WTC11 (cell line): ENCODE data around the gene ITSN1. TPM values are rescaled to one million over a fixed set of nuclear protein-coding genes. Genes with fewer than 3 reads are reported as not detected.

Source experiments
- ATAC-seq: fragments of 200-7000 bp; cut with Tn5 transposase; 2 replicates; pipeline ENCODE4 v1.10.0; 2021; ENCODE audit warnings: mild to moderate bottlenecking, moderate library complexity
- CTCF ChIA-PET: fragments of 300-600 bp; sonication (Branson Sonifier 250); formaldehyde crosslinking; loops from one replicate; lab custom pipeline; 2021; ENCODE audit warnings: antibody characterized with exemption; lab: Charles Lee
- POLR2A ChIA-PET: fragments of 350-600 bp; sonication (Branson Sonifier 250); formaldehyde crosslinking; loops from one replicate; lab custom pipeline; 2021; ENCODE audit warnings: antibody characterized with exemption; lab: Charles Lee
- DNase-seq: peaks from one replicate; pipeline ENCODE4 v3.0.0; 2021; ENCODE audit warnings: low spot score
- H3K27ac Mint-ChIP-seq: 2 replicates; pipeline ENCODE4 v1.8.0; 2021; ENCODE audit warnings: mixed read lengths
- H3K27me3 Mint-ChIP-seq: 2 replicates; pipeline ENCODE4 v1.8.0; 2021; ENCODE audit warnings: low read depth, mild to moderate bottlenecking, moderate library complexity, mixed read lengths
- H3K36me3 Mint-ChIP-seq: 2 replicates; pipeline ENCODE4 v1.8.0; 2021; ENCODE audit warnings: mixed read lengths
- H3K4me1 Mint-ChIP-seq: 2 replicates; pipeline ENCODE4 v1.8.0; 2022; ENCODE audit warnings: mixed read lengths
- H3K4me3 Mint-ChIP-seq: 2 replicates; pipeline ENCODE4 v1.8.0; 2021; ENCODE audit warnings: mild to moderate bottlenecking, moderate library complexity, mixed read lengths
- H3K9me3 Mint-ChIP-seq: 2 replicates; pipeline ENCODE4 v1.8.0; 2021; ENCODE audit warnings: mixed read lengths
- ATF6 ChIP-seq: sonication (generic); formaldehyde crosslinking; IDR thresholded peaks from 2 replicates; pipeline ENCODE4 v1.8.1; 2023; ENCODE audit warnings: mild to moderate bottlenecking, missing genetic modification reagents
- CREB1 ChIP-seq: sonication (generic); formaldehyde crosslinking; IDR thresholded peaks from 2 replicates; pipeline ENCODE4 v1.8.0; 2023; ENCODE audit warnings: mild to moderate bottlenecking, missing genetic modification reagents
- ELF4 ChIP-seq: sonication (generic); formaldehyde crosslinking; IDR thresholded peaks from 2 replicates; pipeline ENCODE4 v1.8.1; 2022; ENCODE audit warnings: low read depth, mild to moderate bottlenecking, moderate library complexity, missing genetic modification reagents
- JUN ChIP-seq: sonication (generic); formaldehyde crosslinking; IDR thresholded peaks from 2 replicates; pipeline ENCODE4 v1.8.0; 2023; ENCODE audit warnings: mild to moderate bottlenecking, missing genetic modification reagents
- NR3C1 ChIP-seq: sonication (generic); formaldehyde crosslinking; conservative IDR thresholded peaks from 2 replicates; pipeline ENCODE4 v1.8.1; 2023; ENCODE audit warnings: low read depth, mild to moderate bottlenecking, missing genetic modification reagents
- SMAD4 ChIP-seq: sonication (generic); formaldehyde crosslinking; IDR thresholded peaks from 2 replicates; pipeline ENCODE4 v1.8.0; 2022; ENCODE audit warnings: mild to moderate bottlenecking, missing genetic modification reagents
- SOX15 ChIP-seq: fragments of 250-450 bp; sonication (Bioruptor Pico); IDR thresholded peaks from 2 replicates; pipeline ENCODE4 v1.9.0; 2021; ENCODE audit warnings: mild to moderate bottlenecking
- TCF7 ChIP-seq: sonication (generic); formaldehyde crosslinking; IDR thresholded peaks from 2 replicates; pipeline ENCODE4 v1.8.0; 2022; ENCODE audit warnings: mild to moderate bottlenecking, low read depth, missing genetic modification reagents, moderate library complexity
- TP53 ChIP-seq: sonication (generic); formaldehyde crosslinking; IDR thresholded peaks from 2 replicates; pipeline ENCODE4 v1.8.1; 2023; ENCODE audit warnings: mild to moderate bottlenecking, missing genetic modification reagents
- ZNF281 ChIP-seq: sonication (generic); formaldehyde crosslinking; IDR thresholded peaks from 2 replicates; pipeline ENCODE4 v1.8.0; 2023; ENCODE audit warnings: mild to moderate bottlenecking, missing genetic modification reagents
- ZNF512 ChIP-seq: sonication (generic); formaldehyde crosslinking; IDR thresholded peaks from 2 replicates; pipeline ENCODE4 v1.8.1; 2022; ENCODE audit warnings: missing genetic modification reagents, borderline replicate concordance
- total RNA-seq: library from RNA; stranded (reverse); gene quantifications from 3 replicates; pipeline ENCODE4 v1.2.3, GENCODE V29; 2021
- TF ChIP-seq, protein P1 (sequence below): sonication (generic); formaldehyde crosslinking; IDR thresholded peaks from 2 replicates; pipeline ENCODE4 v1.8.1; 2022; ENCODE audit warnings: mild to moderate bottlenecking, moderate library complexity, missing genetic modification reagents
- TF ChIP-seq, protein P2 (sequence below): sonication (generic); formaldehyde crosslinking; IDR thresholded peaks from 2 replicates; pipeline ENCODE4 v1.8.1; 2023; ENCODE audit warnings: mild to moderate bottlenecking, missing genetic modification reagents, moderate library complexity
- TF ChIP-seq, protein P3 (sequence below): sonication (generic); formaldehyde crosslinking; IDR thresholded peaks from 2 replicates; pipeline ENCODE4 v1.8.1; 2023; ENCODE audit warnings: mild to moderate bottlenecking, missing genetic modification reagents, moderate library complexity
- TF ChIP-seq, protein P4 (sequence below): sonication (generic); formaldehyde crosslinking; IDR thresholded peaks from 2 replicates; pipeline ENCODE4 v1.8.0; 2022; ENCODE audit warnings: mild to moderate bottlenecking, missing genetic modification reagents

The ITSN1 gene
- total RNA-seq, 1 experiment from 2014 or later = 69.6 TPM

DNA sequence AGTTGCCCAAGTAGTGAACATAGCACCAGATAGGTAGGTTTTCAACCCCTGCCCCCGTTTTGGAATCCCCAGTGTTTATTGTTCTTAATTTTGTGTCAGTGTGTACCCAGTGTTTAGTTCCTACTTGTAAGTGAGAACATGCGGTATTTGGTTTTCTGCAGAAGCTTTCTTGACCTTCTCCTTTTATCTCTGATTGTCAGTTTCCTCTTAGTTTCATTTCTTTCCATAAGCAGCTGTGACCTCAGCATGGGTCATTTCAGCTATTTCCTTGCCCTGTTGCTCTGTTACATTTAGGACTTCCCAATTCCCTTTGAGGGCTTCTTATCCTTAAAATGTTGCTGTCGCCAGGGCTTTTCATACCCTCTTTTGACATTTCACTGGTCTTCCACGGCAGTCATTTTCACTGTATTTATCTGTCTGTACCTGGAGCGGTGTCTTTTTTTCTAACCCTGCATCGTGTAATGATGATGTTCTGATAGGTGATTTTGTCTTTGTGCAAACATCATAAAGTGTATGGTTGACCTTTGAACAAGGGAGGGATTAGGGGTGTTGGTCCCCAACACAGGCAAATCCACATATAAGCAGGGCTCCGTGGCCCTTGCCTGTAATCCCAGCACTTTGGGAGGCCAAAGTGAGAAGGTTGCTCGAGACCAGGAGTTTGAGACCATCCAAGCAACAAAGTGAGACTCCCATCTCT is 15.0 kb downstream of the ITSN1 start:
- Mint-ChIP-seq H3K27me3 (no peaks in the 10 kb centered on the region), H3K9me3 (peaks cover 8% of the 10 kb centered on the region; the same call in 1 of the 2 replicates), H3K4me3 (no peak overlapping the region), H3K36me3 (peaks cover 9% of the 10 kb centered on the region), H3K4me1 (peaks cover 65% of the 10 kb centered on the region), H3K27ac (peak overlapping the region; percentile 4)
- POLR2A ChIA-PET = no interaction called here
- DNase-seq = no peak
- CTCF ChIA-PET = no interaction called here
- no peak for ATAC-seq
- TF ChIP-seq CREB1 (CRISPR knock-in tag) (no peak), ZNF512 (CRISPR knock-in tag) (no peak), ATF6 (no peak)
- TF ChIP-seq, protein P1, sequence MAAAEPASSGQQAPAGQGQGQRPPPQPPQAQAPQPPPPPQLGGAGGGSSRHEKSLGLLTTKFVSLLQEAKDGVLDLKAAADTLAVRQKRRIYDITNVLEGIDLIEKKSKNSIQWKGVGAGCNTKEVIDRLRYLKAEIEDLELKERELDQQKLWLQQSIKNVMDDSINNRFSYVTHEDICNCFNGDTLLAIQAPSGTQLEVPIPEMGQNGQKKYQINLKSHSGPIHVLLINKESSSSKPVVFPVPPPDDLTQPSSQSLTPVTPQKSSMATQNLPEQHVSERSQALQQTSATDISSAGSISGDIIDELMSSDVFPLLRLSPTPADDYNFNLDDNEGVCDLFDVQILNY (CRISPR knock-in tag) = no peak
- TF ChIP-seq, protein P2, sequence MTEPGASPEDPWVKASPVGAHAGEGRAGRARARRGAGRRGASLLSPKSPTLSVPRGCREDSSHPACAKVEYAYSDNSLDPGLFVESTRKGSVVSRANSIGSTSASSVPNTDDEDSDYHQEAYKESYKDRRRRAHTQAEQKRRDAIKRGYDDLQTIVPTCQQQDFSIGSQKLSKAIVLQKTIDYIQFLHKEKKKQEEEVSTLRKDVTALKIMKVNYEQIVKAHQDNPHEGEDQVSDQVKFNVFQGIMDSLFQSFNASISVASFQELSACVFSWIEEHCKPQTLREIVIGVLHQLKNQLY (CRISPR knock-in tag) = no peak

- H3K36me3 Mint-ChIP-seq = peaks cover 4% of the 10 kb centered on the region; the same call in 1 of the 2 replicates
- DNase-seq = no peak
- H3K27ac Mint-ChIP-seq = peak overlapping the region; percentile 8; the same call in 1 of the 2 replicates
- CTCF ChIA-PET = interaction anchor here (0.6 kb wide), 1 partner anchor 253 kb away, joined by 4 read pairs; no protein-coding TSS in a partner anchor
- POLR2A ChIA-PET = interaction anchor here (0.6 to 1.2 kb wide), 2 partner anchors 14 to 336 kb away, joined by 3 to 7 read pairs; no protein-coding TSS in a partner anchor
- ATAC-seq = no peak
- H3K4me1 Mint-ChIP-seq = peaks cover 57% of the 10 kb centered on the region
- H3K4me3 Mint-ChIP-seq = no peak overlapping the region
- TF ChIP-seq TP53 (CRISPR knock-in tag) (no peak), SOX15 (no peak), NR3C1 (CRISPR knock-in tag) (no peak), SMAD4 (CRISPR knock-in tag) (no peak), JUN (no peak)
- TF ChIP-seq, protein P3, sequence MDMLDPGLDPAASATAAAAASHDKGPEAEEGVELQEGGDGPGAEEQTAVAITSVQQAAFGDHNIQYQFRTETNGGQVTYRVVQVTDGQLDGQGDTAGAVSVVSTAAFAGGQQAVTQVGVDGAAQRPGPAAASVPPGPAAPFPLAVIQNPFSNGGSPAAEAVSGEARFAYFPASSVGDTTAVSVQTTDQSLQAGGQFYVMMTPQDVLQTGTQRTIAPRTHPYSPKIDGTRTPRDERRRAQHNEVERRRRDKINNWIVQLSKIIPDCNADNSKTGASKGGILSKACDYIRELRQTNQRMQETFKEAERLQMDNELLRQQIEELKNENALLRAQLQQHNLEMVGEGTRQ (CRISPR knock-in tag) = peak; percentile 37; the same call in 1 of the 2 replicates
- H3K9me3 Mint-ChIP-seq = peaks cover 8% of the 10 kb centered on the region; the same call in 1 of the 2 replicates
- no peaks in the 10 kb centered on the region for H3K27me3 Mint-ChIP-seq
These were observed 16.7 kb downstream of the ITSN1 start for GRCh38 chr21:33658919-33659567.

DNA sequence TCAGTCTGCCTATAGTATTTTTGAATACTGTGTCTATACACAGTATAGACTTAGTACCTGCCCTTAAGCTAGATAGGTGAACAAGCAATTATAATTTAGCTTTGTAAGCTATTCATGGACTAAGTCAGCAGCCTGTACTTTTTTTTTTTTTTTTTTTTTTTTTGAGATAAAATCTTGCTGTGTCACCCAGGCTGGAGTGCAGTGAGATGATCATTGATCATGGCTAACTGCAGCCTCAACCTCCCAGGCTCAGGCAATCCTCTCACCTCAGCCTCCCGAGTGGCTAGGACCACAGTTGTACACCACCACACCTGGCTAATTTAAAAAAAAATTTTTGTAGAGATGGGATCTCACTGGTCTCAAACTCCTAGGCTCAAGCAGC is 17.3 kb downstream of the ITSN1 start:
- TF ChIP-seq TCF7 (no peak), ZNF512 (CRISPR knock-in tag) (no peak), ZNF281 (CRISPR knock-in tag) (no peak), ELF4 (CRISPR knock-in tag) (no peak)
- TF ChIP-seq, protein P4, sequence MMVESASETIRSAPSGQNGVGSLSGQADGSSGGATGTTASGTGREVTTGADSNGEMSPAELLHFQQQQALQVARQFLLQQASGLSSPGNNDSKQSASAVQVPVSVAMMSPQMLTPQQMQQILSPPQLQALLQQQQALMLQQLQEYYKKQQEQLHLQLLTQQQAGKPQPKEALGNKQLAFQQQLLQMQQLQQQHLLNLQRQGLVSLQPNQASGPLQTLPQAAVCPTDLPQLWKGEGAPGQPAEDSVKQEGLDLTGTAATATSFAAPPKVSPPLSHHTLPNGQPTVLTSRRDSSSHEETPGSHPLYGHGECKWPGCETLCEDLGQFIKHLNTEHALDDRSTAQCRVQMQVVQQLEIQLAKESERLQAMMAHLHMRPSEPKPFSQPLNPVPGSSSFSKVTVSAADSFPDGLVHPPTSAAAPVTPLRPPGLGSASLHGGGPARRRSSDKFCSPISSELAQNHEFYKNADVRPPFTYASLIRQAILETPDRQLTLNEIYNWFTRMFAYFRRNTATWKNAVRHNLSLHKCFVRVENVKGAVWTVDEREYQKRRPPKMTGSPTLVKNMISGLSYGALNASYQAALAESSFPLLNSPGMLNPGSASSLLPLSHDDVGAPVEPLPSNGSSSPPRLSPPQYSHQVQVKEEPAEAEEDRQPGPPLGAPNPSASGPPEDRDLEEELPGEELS (CRISPR knock-in tag) = no peak
- ChIA-PET CTCF (interaction anchor here (0.5 kb wide), 1 partner anchor 1782 kb away, joined by 4 read pairs; no protein-coding TSS in a partner anchor), POLR2A (interaction anchor here (0.6 to 1.2 kb wide), 2 partner anchors 13 to 336 kb away, joined by 3 to 7 read pairs; no protein-coding TSS in a partner anchor)
- Mint-ChIP-seq H3K36me3 (0 out of 2 replicates have a peak, but pooled peaks cover 4% of the 10 kb centered on the region), H3K4me1 (peaks cover 54% of the 10 kb centered on the region), H3K27ac (peak overlapping the region; percentile 14; the same call in 1 of the 2 replicates), H3K9me3 (peaks cover 8% of the 10 kb centered on the region; the same call in 1 of the 2 replicates), H3K4me3 (no peak overlapping the region), H3K27me3 (no peaks in the 10 kb centered on the region)
- no peak for ATAC-seq
- DNase-seq = no peak
